RKO (cell line): ENCODE data around the gene FCMR.
"Not testable (repeated sequence)": the region's sequence is repeated elsewhere in the genome, so short reads cannot be mapped to it uniquely, and the experiment has no call there.

ENCODE experiments used
- DNase-seq: peaks from one replicate; pipeline ENCODE4 v3.0.0-alpha.2; 2016; ENCODE audit warnings: low spot score

The FCMR gene

DNA sequence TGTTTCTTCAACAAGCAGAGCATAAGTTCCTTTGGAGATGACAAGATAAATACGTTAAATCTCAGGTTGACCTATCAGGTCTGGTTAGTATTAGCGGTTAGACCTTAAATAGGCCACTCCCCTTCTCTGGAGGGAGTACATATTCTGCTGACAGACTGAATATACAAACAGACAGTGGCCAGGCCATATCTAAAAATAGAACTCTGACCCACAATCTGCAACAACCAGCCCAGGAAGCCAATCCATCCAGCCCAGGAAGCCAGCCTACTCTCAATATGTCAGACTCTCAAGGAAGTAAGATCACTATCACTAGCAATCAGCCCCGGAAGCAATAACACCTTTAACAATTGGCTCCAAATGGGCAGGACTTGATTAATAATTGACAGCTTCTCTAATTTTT is 49.6 kb downstream of the FCMR start:
- DNase-seq = no peak

DNA sequence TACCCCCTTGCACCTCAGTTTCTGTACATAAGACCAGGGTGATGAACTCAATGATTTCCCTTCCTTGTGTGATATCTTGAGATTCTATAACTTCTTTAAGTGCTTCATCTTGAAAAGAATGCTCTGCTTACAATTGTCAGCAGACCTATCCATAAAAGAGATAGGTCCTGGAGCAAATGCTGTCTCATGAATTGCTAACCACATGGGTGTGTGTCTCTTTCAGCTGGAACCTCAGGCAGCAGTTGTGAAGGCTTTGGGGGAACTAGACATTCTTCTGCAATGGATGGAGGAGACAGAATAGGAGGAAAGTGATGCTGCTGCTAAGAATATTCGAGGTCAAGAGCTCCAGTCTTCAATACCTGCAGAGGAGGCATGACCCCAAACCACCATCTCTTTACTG is 53.5 kb downstream of the FCMR start:
- DNase-seq = no peak

DNA sequence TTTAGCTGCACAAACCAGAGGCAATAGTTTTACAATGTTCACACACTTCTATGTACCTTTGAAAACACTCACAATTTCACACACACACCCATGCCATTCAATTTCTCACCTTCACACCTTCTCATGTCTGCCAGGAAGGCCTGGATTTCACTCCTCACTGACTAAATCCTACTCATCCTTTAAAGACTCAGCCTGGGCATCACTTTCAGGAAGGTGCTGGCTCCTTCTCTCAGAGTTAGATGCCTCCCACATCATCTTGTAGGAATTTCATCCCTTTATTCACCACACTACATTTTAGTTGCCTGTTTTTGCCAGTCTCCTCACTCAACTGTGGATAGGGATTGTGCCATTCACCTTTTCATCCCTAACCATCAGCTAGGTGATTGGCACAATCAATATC is 54.0 kb downstream of the FCMR start:
- no peak for DNase-seq

DNA sequence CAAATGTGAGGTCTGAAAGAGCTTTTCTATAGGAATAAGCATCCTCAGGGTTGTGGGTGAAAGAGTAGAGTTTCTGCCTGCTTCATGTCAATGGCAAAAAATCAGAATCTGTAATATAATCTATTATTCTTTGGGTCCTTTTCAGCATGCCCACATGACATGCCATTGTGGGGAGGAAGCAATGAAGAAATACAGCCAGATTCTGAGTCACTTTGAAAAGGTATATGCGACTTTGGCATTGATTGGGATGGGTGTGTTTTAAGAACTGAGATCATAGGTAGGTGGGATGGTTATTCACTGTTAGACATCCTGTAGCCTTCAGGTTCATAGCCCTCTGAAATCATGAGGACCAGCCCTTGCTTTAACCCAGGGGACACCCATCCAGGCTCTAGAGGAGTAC is 54.5 kb downstream of the FCMR start:
- no peak for DNase-seq

DNA sequence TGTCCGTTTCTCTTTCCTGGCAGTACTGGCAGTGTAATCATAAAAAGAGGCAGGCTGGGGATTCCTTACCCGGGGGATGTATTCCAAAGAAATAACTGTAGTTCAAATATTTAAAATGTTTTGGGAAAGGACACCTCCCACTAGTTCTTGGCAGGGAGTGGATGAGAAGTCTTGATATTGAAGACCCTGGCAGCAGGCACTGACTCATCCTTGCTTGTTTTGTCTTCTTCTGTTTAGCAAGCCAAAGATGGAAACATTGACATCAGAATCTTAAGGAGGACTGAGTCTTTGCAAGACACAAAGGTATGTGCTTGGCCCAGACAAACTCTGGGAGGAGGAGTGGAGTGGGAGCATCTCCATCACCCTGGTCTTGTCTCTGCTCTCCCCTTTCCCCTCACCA is 55.7 kb downstream of the FCMR start:
- no peak for DNase-seq

DNA sequence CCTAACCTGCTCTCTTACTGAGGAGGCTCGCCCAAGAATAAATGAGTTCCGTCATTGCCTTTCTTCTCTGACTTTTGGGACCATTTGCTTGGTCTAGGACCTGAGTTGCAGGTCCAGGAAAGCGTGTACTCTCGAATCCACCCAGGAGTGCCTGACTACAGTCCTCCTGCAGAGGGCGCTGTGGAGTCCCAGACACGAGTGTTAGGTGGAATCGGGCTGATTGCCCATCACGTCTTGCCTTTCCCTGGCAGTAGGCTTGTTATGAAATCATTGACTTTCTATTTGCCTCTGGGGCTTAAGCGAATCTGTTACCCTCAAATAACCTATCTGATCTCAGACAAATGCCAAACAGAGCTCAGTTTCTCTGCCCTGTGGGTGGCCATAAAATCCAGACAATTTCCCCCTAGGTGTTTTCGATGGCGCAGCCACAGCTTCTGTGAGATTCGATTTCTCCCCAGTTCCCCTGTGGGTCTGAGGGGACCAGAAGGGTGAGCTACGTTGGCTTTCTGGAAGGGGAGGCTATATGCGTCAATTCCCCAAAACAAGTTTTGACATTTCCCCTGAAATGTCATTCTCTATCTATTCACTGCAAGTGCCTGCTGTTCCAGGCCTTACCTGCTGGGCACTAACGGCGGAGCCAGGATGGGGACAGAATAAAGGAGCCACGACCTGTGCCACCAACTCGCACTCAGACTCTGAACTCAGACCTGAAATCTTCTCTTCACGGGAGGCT is 56.6 kb downstream of the FCMR start, which contains the start of gene IL20:
Gene IL20 (plus strand): TSS at position 685 of the 733 bp plus-strand sequence. CDS start 230 bp downstream, outside the sequence.
- peak; percentile 49 for DNase-seq

DNA sequence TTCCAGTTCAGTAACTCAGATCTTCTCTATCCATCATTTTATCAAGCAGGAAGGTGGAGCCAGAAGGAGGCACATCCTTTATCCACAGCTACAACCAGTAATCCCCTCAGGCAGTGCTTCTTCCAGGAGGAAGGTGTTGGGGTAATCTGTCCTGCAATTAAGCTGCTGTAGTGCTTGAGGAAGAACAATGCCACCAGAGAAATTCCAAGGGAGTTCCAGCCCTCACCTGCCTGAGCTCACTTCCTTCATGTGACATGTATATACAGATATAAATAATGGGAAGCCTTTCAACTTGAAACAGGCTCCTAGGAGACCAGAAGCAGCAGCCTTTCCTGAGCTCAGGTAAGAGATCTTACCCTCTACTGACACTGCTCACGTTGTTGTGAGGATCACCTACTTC is 58.5 kb downstream of the FCMR start:
- no peak for DNase-seq

DNA sequence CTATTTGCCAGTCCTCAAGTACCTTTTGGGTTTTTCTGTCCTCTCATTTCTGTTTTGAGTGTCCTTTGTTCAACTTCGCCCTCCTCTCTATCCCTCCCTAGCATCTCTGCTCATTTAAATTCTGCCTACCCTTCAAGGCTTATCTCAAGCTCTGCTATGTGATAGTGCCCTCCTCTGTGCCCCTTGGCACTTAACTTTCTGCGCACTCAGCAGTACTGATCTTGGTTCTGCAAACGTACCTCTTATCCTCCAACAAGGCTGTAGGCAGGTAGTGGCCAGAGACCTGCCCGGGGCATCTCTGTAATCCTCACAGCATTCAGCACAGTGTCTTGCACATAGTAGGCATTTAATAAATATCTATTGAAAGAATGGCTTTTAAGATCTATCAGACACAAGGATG is 61.6 kb downstream of the FCMR start:
- no peak for DNase-seq

DNA sequence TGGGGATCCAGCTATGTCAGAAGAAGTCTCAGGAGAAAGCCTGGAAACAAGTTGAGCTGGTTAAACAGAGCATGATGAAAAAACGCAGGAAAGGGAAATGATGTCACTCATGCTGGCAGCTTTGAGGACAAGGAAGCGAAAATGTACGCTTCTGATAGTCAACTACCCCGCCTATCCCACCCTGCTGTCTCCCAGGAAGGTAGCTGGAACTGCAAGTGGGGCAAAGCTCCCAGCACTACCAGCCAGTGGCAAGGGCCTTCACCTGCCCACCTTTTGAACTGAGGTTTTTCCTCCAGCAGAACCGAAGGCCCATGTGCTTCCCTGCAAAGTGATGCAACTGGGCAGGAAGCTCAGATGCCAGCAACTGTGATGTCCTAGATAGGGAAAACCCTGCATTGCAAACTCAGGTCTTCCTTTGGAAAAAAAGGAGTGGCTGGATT is 62.6 kb downstream of the FCMR start:
- no peak for DNase-seq

DNA sequence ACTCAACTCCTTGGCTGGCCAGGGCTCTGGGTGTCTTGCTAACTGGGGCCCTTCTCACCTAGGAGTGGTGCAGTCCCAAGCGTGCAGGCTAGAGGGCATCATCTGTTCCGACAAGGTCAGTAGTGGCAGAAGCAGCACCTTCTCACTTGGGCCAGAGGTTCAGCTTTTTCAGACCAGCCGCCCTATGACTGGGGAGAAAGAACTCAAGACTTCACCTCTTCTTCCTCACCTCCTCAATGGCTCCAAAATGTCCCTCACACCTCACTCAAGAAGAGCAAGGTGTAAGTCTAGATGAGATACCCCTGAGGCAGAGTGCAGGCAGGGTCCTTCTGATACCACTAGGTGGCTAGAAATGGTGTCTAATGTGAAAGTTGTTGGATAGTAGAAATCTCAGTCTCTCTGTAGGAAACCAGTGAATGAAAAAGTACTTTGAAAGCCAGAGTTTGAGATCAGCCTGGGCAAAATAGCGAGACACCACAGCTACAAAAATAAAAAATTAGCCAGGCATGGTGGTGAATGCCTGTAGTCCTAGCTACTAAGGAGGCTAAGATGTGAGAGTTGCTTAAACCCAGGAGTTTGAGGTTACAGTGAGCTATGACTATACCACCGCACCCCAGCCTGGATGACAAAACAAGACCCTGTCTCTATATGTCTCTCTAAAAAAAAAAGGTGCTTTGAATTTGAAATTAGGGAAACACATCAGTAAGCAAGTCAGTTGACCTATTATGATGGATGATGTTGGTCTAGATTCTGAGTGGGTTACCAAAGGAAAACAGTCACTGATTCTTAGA is 64.9 kb downstream of the FCMR start:
- DNase-seq = no peak

DNA sequence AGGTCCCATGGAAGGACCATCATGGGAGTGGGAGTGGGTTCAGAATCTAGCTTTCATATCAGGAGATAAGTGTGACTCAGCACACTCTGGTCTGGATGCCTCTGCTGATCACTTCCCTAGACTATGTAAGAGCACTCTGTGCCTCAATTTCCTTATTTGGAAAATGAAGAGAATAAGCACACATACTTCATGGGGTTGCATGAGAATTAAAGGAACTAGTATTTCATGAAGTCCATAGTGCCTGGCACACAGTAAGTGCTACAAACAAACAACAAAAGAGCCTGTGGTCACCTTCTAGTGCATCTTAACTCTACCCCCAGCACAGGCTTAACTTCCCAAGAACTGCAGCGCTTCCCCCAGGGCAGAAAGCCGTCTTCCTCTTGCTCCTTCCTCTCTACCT is 65.9 kb downstream of the FCMR start:
- DNase-seq = no peak

DNA sequence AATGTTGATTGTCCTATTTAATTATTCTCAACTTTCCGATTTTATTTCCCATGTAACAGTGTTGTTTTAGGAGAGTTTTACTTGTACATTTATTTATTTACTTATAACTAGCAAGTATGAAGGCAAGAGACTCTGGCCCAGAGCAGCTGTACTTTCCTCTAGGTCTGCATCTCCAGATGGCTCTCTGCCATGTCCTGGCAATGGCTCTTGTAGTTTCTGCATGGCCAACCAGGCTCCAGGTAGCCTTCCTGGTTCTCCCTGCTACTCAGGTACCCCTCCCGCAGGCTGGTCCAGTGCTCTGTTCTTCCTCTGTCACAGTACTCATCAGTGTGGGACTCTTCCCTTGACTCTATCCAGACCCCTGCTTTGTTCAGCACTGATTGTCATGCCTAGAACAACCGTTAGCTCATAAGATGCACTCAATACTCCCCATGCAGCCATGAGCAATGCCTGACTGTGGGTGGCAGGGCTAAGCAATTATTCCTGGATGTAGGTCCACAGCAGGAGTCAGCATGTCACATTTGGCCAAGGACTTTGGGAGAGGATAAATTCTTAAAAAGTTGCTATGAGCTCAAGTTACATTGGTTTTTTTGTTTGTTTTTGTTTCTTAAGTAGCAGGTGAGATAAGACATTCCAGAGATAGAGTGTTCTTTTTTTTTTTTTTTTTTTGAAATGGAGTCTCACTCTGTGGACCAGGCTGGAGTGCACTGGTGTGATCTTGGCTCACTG is 67.2 kb downstream of the FCMR start:
- no peak for DNase-seq

DNA sequence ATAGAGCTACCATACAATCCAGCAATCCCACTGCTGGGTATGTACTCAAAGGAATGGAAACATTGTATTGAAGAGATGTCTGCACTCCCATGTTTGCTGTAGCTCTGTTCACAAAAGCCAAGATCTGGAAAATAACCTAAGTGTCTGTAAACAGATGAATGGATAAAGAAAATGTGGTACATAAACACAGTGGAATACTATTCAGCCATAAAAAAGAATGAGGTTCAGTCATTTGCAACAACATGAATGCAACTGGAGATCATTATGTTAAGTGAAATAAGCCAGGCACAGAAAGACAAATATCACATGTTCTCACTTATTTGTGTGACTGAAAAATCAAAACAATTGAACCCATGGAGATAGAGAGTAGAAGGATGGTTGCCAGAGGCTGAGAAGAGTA is 68.0 kb downstream of the FCMR start:
- DNase-seq = not testable (repeated sequence)
